ENCODE results near the gene RACGAP1. TPM values are rescaled to one million over a fixed set of nuclear protein-coding genes. Genes with fewer than 3 reads are reported as not detected.

RACGAP1 gene
- total and polyA plus RNA-seq, 2 donors (not counting 1 experiment from before 2014, with no cell fraction given), result 4.1 to 14.2 TPM

- Histone ChIP-seq H3K27me3 (replicated peaks in 1 of 4; ENCODE audit: control extremely low read depth in 1 of 4, control insufficient read depth in 3 of 4, insufficient read depth in 4 of 4, low read length in 3 of 4) (peaks cover 0 to 72% (median 25%) of the 10 kb centered on the region in 4 experiments), H3K9me3 (ENCODE audit: control extremely low read depth in 1 of 3, control insufficient read depth in 2 of 3, insufficient read depth in 1 of 3, low read length in 2 of 3) (no peaks in the 10 kb centered on the region), H2AFZ (ENCODE audit: insufficient read depth, low read depth, low read length, poor library complexity, severe bottlenecking) (no peak overlapping the region), H3K4me3 (ENCODE audit: control extremely low read depth in 1 of 5, extremely low read depth in 1 of 5, insufficient read depth in 1 of 5, low read depth in 2 of 5, low read length in 4 of 5) (no peak overlapping the region), H3K9ac (ENCODE audit: low read length) (no peak overlapping the region), H3K79me2 (ENCODE audit: control insufficient read depth, insufficient read depth, low read length) (no peaks in the 10 kb centered on the region), H3K4me1 (ENCODE audit: control insufficient read depth in 2 of 2, insufficient read depth in 2 of 2, low read length in 2 of 2) (peaks cover 14 to 24% of the 10 kb centered on the region in 2 donors), H3K36me3 (replicated peaks in 1 of 2; ENCODE audit: control extremely low read depth in 1 of 2, control insufficient read depth in 1 of 2, extremely low read depth in 1 of 2, insufficient read depth in 2 of 2, low read length in 1 of 2) (no peaks in the 10 kb centered on the region), H3K4me2 (replicated peaks; ENCODE audit: low read depth, low read length, poor library complexity, severe bottlenecking) (no peak overlapping the region), H4K20me1 (ENCODE audit: control insufficient read depth, insufficient read depth, low read length, poor library complexity, severe bottlenecking) (no peaks in the 10 kb centered on the region), H3K27ac (ENCODE audit: low read length in 2 of 2) (no peak overlapping the region)
- Mint-ChIP-seq H3K9me3 (ENCODE audit: insufficient read depth) (no peaks in the 10 kb centered on the region), H3K27ac (no peak overlapping the region), H3K27me3 (peaks cover 52% of the 10 kb centered on the region), H3K4me3 (no peak overlapping the region), H3K4me1 (peaks cover 14% of the 10 kb centered on the region)
- no peak for TF ChIP-seq EZH2 (IDR thresholded peaks at IDR 0.05; ENCODE audit: borderline replicate concordance, insufficient read depth, low read depth, low read length, poor library complexity, severe bottlenecking)
- no peak for TF ChIP-seq CTCF (IDR thresholded peaks at IDR 0.05)
- intact Hi-C loops (cut with micrococcal nuclease), result no loop called here
- DNase-seq (no peak), ATAC-seq (ENCODE audit: low read depth) (no peak)
- POLR2A ChIA-PET, result no interaction called here
- 66% methylated on average over 10 of the region's 13 CpGs for WGBS (ENCODE audit: insufficient coverage)
- CTCF ChIA-PET, result interaction anchor here (0.6 to 6.5 kb wide), 6 partner anchors 15 to 211 kb away, joined by 3 to 90 read pairs (median 8); no protein-coding TSS in a partner anchor
Observed at GRCh38 chr12:49964849-49965624, 60.3 kb downstream of the RACGAP1 start.

All from B cell (primary cell).